Tibial nerve (tissue), 4 donors: Measurements from ENCODE around the gene OVOL1. TPM values are rescaled to one million over a fixed set of nuclear protein-coding genes. Genes with fewer than 3 reads are reported as not detected.

Source experiments
- DNase-seq, 2 donors: peaks; one replicate each; pipeline ENCODE4 v3.0.0-alpha.2; 2019; ENCODE audit warnings: low spot score in 2 of 2
- H3K27ac ChIP-seq, 4 donors: fragments of 200-600 bp; sonication (generic) in 3 of 4; one replicate each; pipeline ENCODE4 v1.5.1; 2017 to 2019; ENCODE audit warnings: mild to moderate bottlenecking in 1 of 4
- H3K27me3 ChIP-seq, 2 donors: fragments of 200-600 bp; sonication (generic) in 1 of 2; one replicate each; pipeline versions ENCODE4 v1.5.1 to v1.6.0; 2017 to 2019
- H3K36me3 ChIP-seq, 3 donors: fragments of 200-600 bp; sonication (generic); one replicate each; pipeline ENCODE4 v1.5.1; 2018 to 2019
- H3K4me1 ChIP-seq, 4 donors: fragments of 200-600 bp; sonication (generic) in 3 of 4; one replicate each; pipeline ENCODE4 v1.5.1; 2017 to 2019
- H3K4me3 ChIP-seq, 4 donors: fragments of 200-600 bp; sonication (generic) in 3 of 4; one replicate each; pipeline ENCODE4 v1.5.1; 2017 to 2019; ENCODE audit warnings: mild to moderate bottlenecking in 1 of 4, moderate library complexity in 1 of 4
- H3K9me3 ChIP-seq, 4 donors: fragments of 200-600 bp; sonication (generic) in 3 of 4; one replicate each; pipeline ENCODE4 v1.5.1; 2017 to 2019
- CTCF ChIP-seq, 5 experiments: fragments of 200-600 bp in 3 of 5; fragments of 450-650 bp in 2 of 5; sonication (generic) in 3 of 5; IDR thresholded peaks; one replicate each; pipeline ENCODE4 v1.5.1; 2016 to 2019; ENCODE audit warnings: antibody characterized with exemption in 5 of 5, mild to moderate bottlenecking in 3 of 5, moderate library complexity in 2 of 5
- EP300 ChIP-seq, 2 donors: sonication (generic); formaldehyde crosslinking; IDR thresholded peaks; one replicate each; pipeline ENCODE4 v1.6.1; 2017; ENCODE audit warnings: antibody characterized with exemption in 2 of 2, mild to moderate bottlenecking in 1 of 2
- POLR2A ChIP-seq, 2 donors: fragments of 450-650 bp; IDR thresholded peaks; one replicate each; pipeline ENCODE4 v1.6.1; 2017; ENCODE audit warnings: antibody characterized with exemption in 2 of 2, mild to moderate bottlenecking in 2 of 2, moderate library complexity in 2 of 2
- WGBS, 2 donors: methylation state at CpG; one replicate each; pipeline ENCODE4 v1.1.5; 2018; 5-methylcytosine and 5-hydroxymethylcytosine counted together
- total RNA-seq, 4 donors: library from RNA; depleted of rRNA; stranded (reverse); fragments of >200 nt; gene quantifications; one replicate each; pipeline ENCODE4 v1.1.0, GENCODE V29; 2016

OVOL1 gene
- total RNA-seq, 4 donors from 2014 or later: not detected

GRCh38 chr11:65794570-65795510 is 8.0 kb downstream of the OVOL1 start:
- no peaks in the 10 kb centered on the region for H3K4me1 ChIP-seq
- H3K9me3 ChIP-seq: no peaks in the 10 kb centered on the region
- no peaks in the 10 kb centered on the region for H3K36me3 ChIP-seq
- TF ChIP-seq EP300 (IDR thresholded peaks at IDR 0.05): no peak
- no peak for TF ChIP-seq CTCF (IDR thresholded peaks at IDR 0.05)
- TF ChIP-seq POLR2A (IDR thresholded peaks at IDR 0.05): no peak
- H3K4me3 ChIP-seq: no peak overlapping the region
- no peak overlapping the region for H3K27ac ChIP-seq
- 87 to 90% methylated on average over 20 to 35 of the region's 42 CpGs for WGBS, 2 donors
- H3K27me3 ChIP-seq: peaks cover 0 to 37% of the 10 kb centered on the region in 2 donors
- no peak for DNase-seq

- Histone ChIP-seq H3K27me3 (peaks cover 0 to 53% of the 10 kb centered on the region in 2 donors), H3K36me3 (no peaks in the 10 kb centered on the region), H3K9me3 (no peaks in the 10 kb centered on the region), H3K4me3 (no peak overlapping the region), H3K4me1 (no peaks in the 10 kb centered on the region), H3K27ac (no peak overlapping the region)
- TF ChIP-seq CTCF (IDR thresholded peaks at IDR 0.05): no peak
- no peak for TF ChIP-seq POLR2A (IDR thresholded peaks at IDR 0.05)
- TF ChIP-seq EP300 (IDR thresholded peaks at IDR 0.05): no peak
- no peak for DNase-seq
- WGBS, 2 donors: 59 to 60% methylated on average over 14 to 15 of the region's 15 CpGs
Measured at GRCh38 chr11:65796726-65797601, 10.1 kb downstream of the OVOL1 start.

- no peaks in the 10 kb centered on the region for H3K36me3 ChIP-seq
- H3K27me3 ChIP-seq: peaks cover 0 to 61% of the 10 kb centered on the region in 2 donors
- WGBS, 2 donors: 90 to 96% methylated on average over 12 to 13 of the region's 13 CpGs
- TF ChIP-seq POLR2A (IDR thresholded peaks at IDR 0.05) (no peak), EP300 (IDR thresholded peaks at IDR 0.05) (no peak), CTCF (IDR thresholded peaks at IDR 0.05) (no peak)
- H3K27ac ChIP-seq: no peak overlapping the region
- no peak for DNase-seq
- no peaks in the 10 kb centered on the region for H3K4me1 ChIP-seq
- no peaks in the 10 kb centered on the region for H3K9me3 ChIP-seq
- H3K4me3 ChIP-seq: no peak overlapping the region
Measured at GRCh38 chr11:65797711-65798110, 10.8 kb downstream of the OVOL1 start.

- TF ChIP-seq EP300 (IDR thresholded peaks at IDR 0.05) (no peak), POLR2A (IDR thresholded peaks at IDR 0.05) (no peak), CTCF (IDR thresholded peaks at IDR 0.05) (no peak)
- Histone ChIP-seq H3K9me3 (no peaks in the 10 kb centered on the region), H3K4me3 (no peak overlapping the region), H3K4me1 (no peaks in the 10 kb centered on the region), H3K36me3 (no peaks in the 10 kb centered on the region), H3K27me3 (peaks cover 0 to 72% of the 10 kb centered on the region in 2 donors), H3K27ac (no peak overlapping the region)
- no peak for DNase-seq
- WGBS, 2 donors: 90 to 91% methylated on average over 8 of the region's 8 CpGs
Measured at GRCh38 chr11:65798882-65799281, 12.0 kb downstream of the OVOL1 start.
